ENCODE results near the gene TSPAN31.
A peak's percentile ranks its signal among the peaks of the same experiment; 100 is the strongest.

The TSPAN31 gene

DNA sequence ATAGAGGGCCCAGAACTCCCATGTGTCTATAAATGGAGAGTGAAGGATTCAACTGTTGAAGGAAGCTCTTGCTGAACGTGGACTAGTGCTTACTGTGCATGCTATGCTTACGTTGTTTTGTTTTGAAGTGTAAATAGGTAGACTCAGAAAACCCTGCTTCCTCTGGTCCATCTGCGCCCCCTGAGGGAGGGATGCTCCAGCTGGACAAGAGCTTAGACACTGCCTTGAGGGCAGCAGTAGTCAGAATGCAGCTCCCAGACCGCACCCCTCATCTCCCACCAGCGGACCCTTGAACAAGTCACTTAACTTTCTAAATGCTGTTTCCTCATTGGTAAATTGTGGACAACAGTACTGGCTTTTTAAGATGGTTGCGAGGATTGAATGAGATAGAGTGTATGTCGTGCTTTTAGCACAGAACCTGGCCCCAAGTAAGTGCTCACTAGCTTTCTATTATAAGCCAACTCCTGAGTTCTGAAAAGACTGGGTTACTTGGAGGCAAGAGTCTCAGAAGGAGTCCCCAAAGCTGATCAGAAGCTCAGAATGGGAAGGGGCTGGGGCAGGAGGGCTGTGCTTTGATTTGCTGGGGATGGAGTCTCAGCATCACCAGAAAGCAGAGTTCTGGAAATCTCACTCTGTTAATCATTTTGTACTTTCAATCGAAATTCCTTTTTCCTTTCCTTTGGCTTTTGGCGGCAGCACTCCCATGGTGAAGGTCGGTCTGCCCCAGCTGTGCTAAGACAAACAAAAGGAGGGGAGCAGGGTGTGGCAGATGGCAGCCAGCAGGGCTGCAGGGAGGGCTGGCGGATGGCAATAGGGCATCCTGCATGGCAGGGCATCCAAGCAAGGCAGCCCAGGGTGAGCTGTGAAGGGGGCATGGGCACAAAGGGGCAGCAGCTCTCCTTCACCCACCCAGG, 21.9 kb upstream of the TSPAN31 start:
- no peak for DNase-seq

DNA sequence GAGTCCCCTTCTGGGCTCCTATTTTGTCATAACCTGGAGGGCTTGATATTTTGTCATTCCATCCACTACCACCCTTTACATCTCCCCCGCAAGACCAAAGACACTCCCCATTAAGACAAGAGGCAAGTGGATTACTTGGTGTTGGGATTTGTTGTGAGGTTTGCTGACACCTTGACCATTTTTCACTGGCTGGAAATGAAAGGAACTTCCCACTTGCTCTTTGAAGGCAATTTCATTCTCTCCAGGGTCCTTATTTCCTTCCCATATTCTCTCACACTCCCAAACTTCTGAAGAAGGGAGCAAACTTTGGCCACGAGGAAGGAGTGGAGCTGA, 21.2 kb upstream of the TSPAN31 start:
- DNase-seq = no peak

DNA sequence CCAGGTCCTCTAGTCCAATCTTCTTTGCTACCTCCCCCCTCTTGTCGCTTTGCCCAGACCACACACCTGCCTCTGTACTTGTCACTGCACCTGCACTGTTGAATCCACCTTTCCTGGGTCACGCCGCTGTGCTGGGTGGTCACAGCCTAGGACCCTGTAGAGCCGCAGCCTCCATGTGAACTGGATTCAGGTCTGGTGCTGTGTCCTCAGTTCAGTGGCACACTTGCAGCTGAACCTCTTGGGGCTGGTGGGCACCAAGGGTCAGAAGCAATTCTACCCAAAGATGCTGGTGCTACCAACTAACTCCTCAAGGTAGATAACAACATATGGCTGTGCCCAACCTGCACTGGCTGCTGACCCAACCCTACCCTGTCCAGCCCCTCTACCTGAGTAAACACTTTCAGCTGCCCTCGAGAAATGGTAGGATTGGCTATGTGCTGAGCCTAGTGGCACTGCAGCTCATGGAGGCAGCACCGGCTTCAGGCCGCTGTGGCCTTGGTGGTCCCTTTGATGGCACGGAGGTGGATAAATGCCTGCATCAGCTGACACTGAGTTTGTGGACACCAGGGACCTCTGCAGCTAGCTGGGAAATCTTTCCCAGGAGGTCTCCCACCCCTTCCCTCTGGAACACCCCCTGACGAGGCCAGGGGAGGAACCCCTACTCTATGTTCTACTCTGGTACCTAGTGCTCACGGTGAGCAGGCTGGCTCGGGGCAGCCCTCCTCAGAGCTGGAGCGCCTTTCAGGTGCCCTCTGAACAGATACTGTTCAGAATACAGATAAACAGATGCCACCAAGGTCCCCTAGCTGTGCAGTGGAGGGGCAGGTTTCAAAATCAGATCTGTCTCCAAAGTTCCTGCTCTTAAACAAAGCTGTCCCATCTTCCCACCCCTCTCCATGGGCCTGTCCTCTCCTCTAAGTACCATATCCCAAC, 20.6 kb upstream of the TSPAN31 start:
- DNase-seq = no peak

DNA sequence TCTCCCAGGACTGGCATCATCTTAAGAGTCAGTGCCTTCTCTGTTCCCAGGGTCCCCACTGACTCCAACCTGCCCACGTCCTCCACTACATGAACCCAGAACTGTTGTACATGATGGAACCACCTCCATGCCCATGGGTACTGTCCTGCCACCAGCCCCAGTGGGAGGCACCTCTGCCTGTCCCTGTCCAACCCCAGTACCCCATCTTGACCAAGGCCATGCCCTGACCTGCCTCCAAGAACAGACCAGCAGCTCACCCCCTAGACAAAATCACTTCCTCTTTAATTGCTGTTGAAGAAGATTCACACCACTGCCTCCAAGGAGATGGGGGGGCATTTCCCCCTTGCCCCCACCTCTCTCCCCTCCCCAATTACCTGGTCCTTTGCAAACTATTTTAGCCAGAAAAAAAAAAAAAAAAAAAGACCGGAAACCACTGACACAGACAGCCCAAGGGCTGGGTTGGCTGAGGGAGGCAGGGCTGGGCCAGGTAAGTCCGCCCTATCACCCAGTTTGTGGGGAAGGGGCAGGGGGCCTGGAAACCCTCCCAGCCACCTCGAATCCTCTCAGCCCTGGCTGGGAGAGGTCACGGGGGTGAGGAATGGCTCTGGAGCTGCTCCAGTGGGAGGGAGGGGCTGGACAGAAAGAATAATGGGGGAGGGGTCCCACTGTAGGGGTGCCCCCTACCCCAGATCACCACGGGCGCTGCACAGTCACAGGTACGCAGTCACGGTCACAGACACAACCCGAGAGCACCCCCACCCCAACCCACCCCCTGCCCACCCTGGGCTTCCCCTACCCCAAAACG, 19.7 kb upstream of the TSPAN31 start:
- no peak for DNase-seq

DNA sequence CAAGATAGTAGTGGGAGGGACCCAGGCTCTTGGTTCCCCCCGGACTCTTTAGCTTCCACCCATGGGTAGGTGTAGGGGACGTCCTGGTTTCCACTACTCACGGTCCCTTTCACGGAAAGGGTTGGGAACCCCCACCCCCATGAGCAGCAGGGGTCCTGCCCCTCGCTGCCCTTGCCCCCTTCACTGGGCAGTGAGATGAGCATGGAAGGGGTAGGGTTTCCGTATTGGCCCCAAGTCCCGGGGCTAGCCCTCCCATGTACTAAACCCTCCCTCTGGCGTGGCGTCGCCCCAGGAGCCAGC, 19.0 kb upstream of the TSPAN31 start:
- DNase-seq = no peak

DNA sequence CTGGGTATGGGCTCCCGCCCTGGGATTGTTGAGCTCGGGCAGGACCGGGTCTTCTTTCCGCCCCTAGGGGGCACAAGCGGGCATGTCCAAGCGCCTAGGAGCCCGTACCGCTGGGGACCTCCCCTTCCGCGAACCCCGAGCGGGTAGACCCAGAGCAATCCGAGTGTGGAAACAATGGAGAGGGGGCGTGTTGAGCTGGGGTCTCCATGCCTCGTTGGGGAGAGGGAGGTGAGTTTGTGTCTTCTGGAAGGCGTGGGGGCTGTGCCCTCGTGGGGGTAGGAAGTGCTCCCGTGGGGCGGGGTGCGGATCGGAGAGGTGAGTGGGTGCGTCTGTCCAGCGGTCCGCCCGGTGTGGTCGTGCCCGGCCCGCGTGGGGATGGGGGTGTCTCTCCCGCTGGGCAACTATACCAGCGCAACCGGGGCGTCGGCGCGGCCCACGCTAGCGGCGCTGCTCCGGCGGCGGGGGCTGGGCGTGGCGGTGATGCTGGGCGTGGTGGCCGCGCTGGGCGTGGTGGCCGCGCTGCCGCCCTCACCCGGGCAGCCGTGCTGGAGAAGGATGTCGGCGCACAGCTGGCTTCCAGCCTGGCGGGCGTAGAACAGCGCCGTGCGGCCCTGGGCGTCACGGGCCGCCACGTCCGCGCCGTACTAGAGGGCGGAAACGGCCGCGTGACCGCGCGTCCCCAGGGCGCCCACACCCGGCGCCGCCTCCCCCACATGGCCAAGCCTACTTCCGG, 18.5 kb upstream of the TSPAN31 start:
- DNase-seq = peak; percentile 62

DNA sequence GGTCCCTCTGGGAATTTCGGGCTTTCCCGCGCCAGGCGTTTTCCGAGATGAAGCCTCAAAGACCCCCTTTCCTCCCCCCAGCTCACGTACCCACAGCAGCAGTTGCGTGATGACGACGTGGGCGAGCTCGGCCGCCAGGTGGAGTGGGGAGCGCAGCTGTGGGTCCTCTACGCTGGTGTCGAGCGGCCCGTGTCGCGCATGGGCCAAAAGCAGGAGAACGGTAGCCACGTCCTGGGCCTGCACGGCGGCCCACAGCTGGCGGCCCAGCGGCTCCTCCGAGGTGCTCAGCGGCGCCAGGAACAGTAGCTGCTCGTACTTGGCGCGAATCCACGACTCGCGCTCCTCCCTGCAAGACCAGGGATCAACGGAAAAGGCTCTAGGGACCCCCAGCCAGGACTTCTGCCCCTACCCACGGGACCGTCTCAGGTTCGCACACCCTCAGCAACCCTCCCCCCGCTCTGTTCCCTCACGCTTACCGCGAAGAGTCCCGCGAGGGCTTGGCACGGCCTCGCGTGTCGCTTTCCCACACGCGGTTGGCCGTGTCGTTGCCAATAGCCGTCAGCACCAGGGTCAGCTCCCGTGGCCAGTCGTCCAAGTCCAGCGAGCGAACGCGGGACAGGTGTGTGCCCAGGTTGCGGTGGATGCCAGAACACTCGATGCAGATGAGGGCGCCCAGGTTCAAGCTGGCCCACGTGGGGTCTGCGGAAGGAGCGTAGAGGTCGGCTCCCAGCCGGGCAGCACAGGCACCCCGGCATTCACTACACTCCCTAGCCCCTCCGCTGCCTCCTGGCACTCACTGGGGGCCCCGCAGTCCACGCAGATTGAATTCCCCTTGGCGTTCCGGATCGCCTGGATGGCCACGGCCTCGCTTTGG, 17.7 kb upstream of the TSPAN31 start:
- DNase-seq = no peak

DNA sequence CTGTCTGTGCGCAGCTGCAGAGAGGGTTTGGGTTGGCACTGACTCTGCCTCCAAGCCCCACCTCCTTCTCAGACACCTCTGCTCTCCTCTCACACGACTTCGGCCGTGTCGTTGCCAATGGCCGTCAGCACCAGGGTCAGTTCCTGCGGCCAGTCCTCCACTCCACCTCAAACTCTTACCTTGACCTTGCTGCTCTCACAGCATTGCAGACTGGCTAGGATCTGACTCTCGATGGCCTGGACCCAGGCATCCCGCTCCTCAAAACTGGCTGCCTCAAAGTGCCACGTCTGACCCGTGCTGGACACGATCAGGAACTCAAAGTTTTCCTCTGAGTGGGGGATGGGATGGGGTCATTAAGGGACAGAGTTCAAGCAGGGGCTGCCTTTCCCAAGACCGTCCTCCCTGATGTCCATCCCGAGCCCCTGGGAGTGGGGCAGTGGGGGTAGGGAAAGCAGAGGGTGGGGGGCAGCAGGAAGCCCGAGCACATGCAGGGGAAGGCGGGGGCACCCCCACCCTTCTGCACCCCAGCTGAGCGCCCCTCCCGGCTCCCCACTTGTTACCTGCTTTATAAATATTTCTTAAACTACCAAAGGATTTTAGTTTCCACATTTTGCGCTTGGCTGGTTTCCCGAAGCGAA, 17.0 kb upstream of the TSPAN31 start:
- DNase-seq = no peak

DNA sequence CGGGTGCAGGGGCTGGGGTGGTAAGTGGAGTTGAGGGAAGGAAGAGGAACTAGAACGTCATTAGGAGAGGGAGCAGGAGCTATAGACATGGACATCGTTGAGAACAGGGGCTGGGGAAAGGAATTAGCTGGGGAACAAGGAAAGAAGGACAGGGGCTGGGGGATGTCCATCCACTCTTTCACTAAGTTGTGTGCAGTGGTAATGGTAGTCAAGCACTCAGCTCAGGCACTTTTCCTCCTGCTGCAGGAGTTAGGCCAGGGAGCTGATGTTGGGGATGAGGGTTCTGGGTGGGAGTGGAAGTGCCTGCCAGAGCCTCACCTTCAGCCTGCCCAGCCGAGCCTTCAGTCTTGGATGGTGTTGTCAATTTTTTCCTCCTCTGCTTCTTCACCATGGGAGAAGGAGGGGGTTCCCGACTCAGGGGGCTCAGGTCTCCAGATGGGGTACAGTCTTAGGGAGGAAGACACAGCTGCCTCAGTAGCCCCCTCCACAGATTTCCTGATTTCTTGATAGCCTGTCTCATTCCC, 15.5 kb upstream of the TSPAN31 start:
- DNase-seq = no peak

DNA sequence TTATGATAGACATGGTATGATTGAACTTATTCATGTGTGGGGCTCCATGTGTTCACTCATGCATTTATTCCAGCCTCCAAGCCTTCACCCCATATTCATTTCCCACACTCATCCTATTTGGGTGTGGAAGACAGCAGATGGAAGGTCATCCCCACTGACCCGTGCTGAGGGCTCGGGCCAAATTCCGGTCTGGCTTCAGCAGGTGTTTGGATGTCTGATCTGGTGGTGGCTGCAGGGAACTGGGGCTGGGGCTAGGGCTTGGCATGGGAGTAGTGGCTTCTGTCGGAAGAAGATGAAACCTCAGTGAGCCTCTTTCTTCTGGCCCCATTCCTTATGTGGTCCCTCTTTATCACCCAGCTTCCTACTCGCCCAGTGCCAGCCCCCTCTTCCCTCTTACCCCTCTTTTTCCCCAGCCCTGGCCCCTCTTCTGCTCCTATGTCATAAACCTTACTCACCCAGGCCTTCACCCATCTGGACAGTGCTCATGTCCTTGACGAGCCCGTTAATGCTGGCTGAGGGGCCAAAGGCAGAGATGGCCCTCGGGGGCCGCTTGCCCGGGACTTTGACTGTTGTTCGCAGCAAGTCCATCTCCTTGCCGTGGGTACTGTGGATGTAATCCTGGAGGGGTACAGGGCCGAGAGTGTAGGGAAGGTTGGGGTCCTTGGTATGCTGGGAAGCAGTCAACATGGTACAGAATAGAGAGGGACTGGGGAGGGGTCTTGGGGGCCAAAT, 14.3 kb upstream of the TSPAN31 start:
- no peak for DNase-seq

DNA sequence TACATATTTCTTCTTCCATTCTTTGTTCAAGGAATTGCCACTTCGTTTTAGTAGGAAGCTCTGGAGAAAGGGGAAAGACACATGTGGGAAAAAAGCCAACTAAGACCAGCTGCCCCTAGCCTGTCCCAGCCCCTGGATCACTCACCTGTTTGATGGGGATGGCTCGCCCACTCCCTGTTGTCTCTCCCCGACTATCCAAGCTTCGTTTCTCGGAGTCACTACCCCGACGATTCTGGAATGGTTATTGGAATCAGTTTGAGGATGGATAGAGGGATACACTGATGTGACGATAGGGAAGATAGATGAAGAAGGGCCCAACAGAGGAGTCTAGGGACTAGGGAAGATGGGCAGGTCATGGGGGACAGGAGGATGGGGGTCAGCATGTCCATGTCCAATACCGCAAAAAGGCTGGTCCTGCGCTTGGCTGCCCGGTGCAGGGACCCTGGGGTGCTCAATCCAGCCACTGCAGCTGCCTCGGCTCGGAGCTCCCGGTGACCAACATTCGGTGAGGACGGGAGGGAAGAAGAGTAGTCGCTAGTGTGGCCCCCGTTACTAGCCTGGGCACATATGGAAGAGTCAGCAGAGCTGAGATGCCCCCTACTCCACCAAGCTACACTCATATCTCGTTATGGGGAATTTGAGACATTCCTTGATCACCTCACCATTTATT, 13.3 kb upstream of the TSPAN31 start:
- DNase-seq = no peak

DNA sequence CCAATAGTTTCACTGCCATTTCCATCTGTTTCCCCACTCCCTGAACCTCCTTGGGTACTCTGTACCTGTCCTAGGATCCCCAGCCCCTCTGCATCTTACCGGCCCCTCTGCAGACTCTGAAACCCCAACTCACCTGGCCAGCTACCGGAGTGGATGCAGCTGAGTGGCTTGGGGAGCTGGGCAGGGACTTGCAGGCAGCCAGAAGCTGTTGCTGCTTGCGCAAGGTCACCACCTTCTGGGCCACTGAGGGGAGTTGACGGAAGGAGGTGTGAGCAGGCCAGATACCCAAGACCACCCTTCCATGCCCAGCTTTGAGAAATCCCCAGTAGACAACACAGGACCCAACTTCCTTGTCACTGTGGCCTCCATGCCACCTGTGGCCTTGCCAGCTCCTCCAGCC, 12.6 kb upstream of the TSPAN31 start:
- DNase-seq = no peak

DNA sequence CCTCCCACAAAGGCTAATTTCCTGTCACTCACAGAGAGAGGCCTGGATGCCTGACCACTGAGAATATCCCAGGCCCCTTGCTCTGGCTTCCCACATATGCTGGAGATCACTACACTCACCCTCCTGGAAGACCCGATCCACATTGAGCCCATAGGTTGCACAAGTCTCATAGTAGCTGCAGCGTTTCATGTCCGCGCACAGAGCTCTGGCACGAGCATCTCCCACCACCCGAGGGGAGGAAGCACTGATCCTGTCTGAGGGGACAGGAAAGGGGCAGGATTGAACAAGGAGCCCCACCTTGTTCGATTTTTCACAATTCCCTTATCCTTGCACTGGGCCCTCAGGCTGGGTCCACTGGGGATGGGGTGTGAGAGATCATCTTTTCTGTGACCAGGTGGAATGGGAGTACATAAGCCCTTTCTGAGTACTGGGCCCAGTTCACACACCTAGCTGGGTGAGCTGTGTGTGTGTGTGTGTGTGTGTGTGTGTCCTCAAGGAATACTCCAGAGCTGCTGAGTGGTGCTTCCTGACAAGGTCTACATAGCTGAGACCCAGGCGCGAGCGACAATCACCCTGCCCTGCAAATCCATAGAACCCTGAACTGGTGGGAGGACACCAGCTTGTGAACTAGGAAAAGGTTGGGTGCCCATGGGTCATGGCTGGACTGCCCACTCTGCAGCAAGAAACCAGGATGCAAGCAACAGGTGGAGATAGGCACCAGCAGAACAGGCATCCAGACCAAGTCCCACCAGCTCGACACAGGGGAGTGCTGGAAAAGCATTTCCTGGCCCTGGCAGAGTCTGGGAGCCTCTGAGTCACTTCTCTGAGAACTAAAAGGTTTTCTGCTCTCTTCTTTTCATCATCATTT, 11.9 kb upstream of the TSPAN31 start:
- no peak for DNase-seq

DNA sequence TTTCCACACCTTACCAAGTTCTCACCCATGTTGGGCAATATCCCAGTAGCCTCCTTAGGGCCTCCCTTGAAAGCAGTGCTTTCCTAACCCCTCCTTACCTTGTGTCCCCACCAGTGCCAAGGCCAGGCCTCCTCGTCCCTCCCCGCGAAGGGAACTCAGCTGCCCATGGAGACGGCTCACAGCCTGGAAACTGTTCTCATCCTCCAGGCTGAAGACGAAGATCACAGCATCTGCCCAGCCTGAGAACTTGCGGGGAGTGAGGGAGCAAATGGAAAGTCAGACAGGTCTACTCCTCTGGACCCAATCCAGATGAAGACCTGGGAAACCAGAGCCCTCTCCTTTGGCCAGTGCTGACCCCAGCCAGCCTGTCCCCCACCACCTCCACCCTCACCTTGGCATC, 10.9 kb upstream of the TSPAN31 start:
- DNase-seq = no peak

DNA sequence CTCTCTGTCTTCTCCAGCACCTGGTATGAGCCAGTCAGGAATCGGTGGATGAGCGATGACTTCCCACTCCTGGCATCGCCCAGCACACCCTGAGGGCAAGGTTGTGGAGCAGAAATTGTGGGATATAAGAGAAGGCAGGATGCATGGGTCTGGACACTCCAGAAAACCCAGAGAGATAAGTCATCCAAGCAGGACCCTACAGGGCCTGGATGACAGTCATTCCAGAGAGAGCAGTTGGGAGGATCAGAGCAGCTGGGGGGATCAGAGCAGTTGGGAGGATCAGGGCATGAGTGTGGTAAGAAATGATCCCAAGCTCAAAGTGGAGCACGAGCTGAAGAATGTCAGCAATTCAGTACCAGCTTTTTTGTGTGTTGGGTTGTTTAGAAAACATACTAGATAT, 10.2 kb upstream of the TSPAN31 start:
- DNase-seq = no peak

DNA sequence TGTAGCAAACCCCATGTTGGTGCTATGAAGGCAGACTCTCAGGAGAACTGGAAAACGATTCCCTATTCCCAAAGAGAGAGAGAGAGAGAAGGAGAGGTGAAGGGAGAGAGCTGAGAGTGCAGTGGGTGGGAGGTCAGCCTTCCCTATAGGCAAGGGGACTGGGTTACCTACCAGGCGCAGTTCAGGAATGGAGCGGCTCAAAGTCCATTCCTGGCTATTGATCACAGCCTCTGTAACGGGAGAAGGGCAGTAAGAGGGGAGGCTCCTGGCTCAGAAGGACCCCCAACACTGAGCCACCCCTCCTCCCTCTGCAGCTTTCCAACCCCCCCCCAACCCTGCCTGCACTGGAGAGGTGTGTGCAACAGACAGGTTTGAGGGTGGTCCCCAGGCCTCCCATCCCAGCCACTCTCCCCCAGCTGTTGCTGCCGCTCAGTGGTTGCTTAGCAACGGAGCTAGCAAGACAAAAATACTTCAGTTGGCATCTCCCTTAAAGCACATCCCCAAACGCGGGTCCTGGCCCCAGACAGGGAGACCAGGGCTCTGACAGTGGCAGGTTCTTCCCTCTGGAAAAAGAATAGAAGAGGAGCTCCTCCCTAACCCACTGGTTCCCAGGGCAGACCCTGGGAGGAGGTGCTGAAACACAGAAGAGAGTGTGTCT, 9.5 kb upstream of the TSPAN31 start:
- DNase-seq = peak; percentile 14

DNA sequence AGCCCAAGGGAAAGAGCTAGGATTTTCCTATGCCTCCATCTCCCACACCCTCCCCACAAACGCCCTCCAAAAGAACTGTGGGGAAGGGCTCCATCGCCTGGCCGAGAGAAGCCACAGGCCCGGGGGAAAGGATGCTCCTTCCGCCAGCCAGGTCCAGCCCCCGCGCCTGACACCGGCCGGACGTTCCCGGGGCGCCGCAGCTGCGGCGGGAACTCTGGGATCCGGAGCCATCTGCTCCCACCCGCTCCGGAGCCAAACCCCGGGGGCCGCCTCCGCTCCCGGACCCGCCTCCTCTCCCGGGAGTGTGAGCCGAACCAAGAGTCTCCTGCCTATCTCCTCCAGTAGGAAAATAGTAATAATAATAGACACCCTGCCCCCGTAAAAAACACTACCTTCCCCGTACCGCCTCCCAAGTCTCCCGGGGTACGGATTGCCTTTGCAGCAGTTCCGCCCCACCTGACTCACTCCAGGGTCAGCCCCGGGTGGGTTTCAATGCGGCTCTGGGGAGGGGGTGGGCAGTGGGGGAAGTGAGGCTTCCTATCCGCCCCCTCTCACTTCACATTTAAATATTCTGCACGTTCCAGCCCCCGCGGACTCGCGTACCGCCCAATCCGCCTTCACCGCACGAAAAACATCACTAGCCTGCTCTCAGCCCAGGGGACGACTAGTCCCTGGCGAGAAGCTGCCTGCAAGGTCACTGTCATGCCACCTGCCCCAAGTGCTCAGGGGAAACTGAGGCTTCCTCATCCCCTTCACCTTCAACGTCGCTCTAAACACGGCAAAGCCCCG, 8.7 kb upstream of the TSPAN31 start:
- no peak for DNase-seq

All from NCI-H1105 (cell line).